Measurements from ENCODE around the gene ZKSCAN4.

DNA sequence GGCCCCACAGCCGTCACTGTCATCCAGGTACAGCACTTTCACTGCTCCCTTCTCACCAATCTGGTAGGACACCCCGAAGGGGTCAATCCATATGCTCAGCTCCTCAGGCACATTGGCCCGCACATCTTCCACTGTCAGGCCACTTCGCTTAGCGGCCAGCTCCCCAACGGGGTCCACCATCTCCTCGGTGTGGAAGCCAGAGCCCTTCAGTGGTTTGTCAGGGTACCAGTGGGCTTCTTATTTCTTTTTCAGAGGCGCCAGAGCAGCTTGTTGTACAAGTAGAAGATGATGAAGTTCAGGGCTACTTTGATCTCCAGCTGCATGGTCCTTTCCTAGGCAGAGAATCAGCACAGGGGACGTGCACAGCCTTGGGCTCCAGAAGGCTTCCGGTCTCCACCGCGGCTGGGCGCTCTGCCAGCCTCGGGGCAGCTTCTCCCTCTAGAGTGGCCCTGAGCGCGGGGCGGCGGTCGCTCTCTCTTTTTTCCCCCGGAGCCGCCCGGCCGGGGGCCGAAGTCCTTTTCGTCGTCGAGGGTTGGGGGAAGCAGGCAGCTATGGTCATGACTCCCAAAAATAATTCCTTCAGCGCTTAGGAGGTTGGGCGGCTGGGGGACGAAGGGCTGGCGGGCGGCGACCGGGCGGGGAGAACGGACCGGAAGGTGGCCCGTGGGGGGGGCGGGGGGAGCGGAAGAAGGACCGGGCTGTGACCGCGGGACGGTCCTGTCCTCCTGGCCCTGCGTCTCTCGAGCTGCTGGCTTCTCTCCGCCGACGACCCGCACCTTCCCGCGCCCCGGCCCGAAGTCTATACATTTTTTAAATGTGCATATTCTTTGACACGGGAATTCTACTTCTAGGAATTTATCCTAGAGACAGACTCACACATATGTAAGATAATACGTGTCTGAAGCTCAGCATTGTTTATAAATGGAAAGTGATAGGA lies 33.5 kb downstream of the ZKSCAN4 start:
- TF ChIP-seq, protein P1, sequence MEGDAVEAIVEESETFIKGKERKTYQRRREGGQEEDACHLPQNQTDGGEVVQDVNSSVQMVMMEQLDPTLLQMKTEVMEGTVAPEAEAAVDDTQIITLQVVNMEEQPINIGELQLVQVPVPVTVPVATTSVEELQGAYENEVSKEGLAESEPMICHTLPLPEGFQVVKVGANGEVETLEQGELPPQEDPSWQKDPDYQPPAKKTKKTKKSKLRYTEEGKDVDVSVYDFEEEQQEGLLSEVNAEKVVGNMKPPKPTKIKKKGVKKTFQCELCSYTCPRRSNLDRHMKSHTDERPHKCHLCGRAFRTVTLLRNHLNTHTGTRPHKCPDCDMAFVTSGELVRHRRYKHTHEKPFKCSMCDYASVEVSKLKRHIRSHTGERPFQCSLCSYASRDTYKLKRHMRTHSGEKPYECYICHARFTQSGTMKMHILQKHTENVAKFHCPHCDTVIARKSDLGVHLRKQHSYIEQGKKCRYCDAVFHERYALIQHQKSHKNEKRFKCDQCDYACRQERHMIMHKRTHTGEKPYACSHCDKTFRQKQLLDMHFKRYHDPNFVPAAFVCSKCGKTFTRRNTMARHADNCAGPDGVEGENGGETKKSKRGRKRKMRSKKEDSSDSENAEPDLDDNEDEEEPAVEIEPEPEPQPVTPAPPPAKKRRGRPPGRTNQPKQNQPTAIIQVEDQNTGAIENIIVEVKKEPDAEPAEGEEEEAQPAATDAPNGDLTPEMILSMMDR (IDR thresholded peaks at IDR 0.05; ENCODE audit: control extremely low read depth in 1 of 3, insufficient read depth in 1 of 3, low read depth in 1 of 3, low read length in 3 of 3): no peak
- no peak for TF ChIP-seq POLR2A (IDR thresholded peaks at IDR 0.05; ENCODE audit: control extremely low read depth in 1 of 2, low read depth in 2 of 2, low read length in 2 of 2)
- no peak for TF ChIP-seq MAFK (IDR thresholded peaks at IDR 0.05; ENCODE audit: low read depth, low read length)
- TF ChIP-seq SAP30 (IDR thresholded peaks at IDR 0.05; ENCODE audit: insufficient read depth, insufficient replicate concordance, low read length): no peak
- TF ChIP-seq BACH1 (IDR thresholded peaks at IDR 0.05; ENCODE audit: low read length): no peak
- TF ChIP-seq RBBP5 (IDR thresholded peaks at IDR 0.05; ENCODE audit: borderline replicate concordance, low read depth, low read length): no peak
- no peak for TF ChIP-seq NANOG (IDR thresholded peaks at IDR 0.05; ENCODE audit: insufficient read depth, low read depth, low read length, poor library complexity, severe bottlenecking)
- no peak for TF ChIP-seq ZNF274 (IDR thresholded peaks at IDR 0.05; ENCODE audit: borderline replicate concordance, extremely low read depth, low read length)
